Uterus (tissue), 4 donors: ENCODE results near the gene RPL10A. TPM values are rescaled to one million over a fixed set of nuclear protein-coding genes. Genes with fewer than 3 reads are reported as not detected.
A peak's percentile ranks its signal among the peaks of the same experiment; 100 is the strongest.

Experiments
- DNase-seq, 2 donors: peaks; one replicate each; pipeline ENCODE4 v3.0.0-alpha.2; 2019 to 2020
- H3K27ac ChIP-seq, 2 donors: fragments of 200-600 bp; sonication (generic); 1 replicate in 1 of 2; 2 replicates in 1 of 2; pipeline ENCODE4 v1.5.1; 2016 to 2018
- H3K27me3 ChIP-seq, 2 donors: fragments of 200-600 bp; sonication (generic); one replicate each; pipeline ENCODE4 v1.5.1; 2018 to 2019; ENCODE audit warnings: control low read depth in 1 of 2
- H3K36me3 ChIP-seq, 2 donors: fragments of 200-600 bp; sonication (generic); one replicate each; pipeline ENCODE4 v1.5.1; 2019; ENCODE audit warnings: control low read depth in 1 of 2
- H3K4me1 ChIP-seq, 2 donors: fragments of 200-600 bp; sonication (generic); one replicate each; pipeline ENCODE4 v1.5.1; 2018 to 2019; ENCODE audit warnings: control low read depth in 1 of 2
- H3K4me3 ChIP-seq, 2 donors: fragments of 200-600 bp; sonication (generic); 1 replicate in 1 of 2; 2 replicates in 1 of 2; pipeline ENCODE4 v1.5.1; 2018 to 2019; ENCODE audit warnings: mild to moderate bottlenecking in 1 of 2
- H3K9me3 ChIP-seq, 2 donors: fragments of 200-600 bp; sonication (generic); one replicate each; pipeline ENCODE4 v1.5.1; 2019; ENCODE audit warnings: control low read depth in 1 of 2
- POLR2A ChIP-seq, 2 donors: fragments of 450-650 bp; IDR thresholded peaks; one replicate each; pipeline ENCODE4 v1.6.1; 2016; ENCODE audit warnings: antibody characterized with exemption in 2 of 2, mild to moderate bottlenecking in 1 of 2, moderate library complexity in 1 of 2
- intact Hi-C: fragments of 100-400 bp; cut with DNase I; formaldehyde crosslinking; loops from one replicate; pipeline ENCODE4 v1.15.1; 2023; ENCODE audit warnings: low total_unique reads
- total RNA-seq, 4 donors: library from RNA; depleted of rRNA in 3 of 4; stranded (reverse); fragments of >200 nt in 3 of 4; gene quantifications; one replicate each; pipeline versions ENCODE4 v1.1.0 to v1.2.4, GENCODE V29; 2014 to 2023
- TF ChIP-seq, protein P1 (sequence below), 4 experiments: fragments of 200-600 bp in 2 of 4; fragments of 450-650 bp in 2 of 4; sonication (generic) in 2 of 4; IDR thresholded peaks; one replicate each; pipeline ENCODE4 v1.5.1; 2016 to 2019; ENCODE audit warnings: antibody characterized with exemption in 4 of 4, mild to moderate bottlenecking in 2 of 4, moderate library complexity in 1 of 4
- donor health status: DM: yes; HTN: yes; CAD: no.

RPL10A gene
- total RNA-seq, 4 donors from 2014 or later: 1,557 to 4,762 (median 2,904) TPM

GRCh38 chr6:35492258-35492973, 24.2 kb downstream of the RPL10A start:
- H3K36me3 ChIP-seq: no peaks in the 10 kb centered on the region
- intact Hi-C loops: no loop called here
- peak in 1 of 2 donors; percentile 51 for DNase-seq
- H3K4me1 ChIP-seq: peaks cover 3 to 42% of the 10 kb centered on the region in 2 donors
- no peak for TF ChIP-seq POLR2A (IDR thresholded peaks at IDR 0.05)
- TF ChIP-seq, protein P1, sequence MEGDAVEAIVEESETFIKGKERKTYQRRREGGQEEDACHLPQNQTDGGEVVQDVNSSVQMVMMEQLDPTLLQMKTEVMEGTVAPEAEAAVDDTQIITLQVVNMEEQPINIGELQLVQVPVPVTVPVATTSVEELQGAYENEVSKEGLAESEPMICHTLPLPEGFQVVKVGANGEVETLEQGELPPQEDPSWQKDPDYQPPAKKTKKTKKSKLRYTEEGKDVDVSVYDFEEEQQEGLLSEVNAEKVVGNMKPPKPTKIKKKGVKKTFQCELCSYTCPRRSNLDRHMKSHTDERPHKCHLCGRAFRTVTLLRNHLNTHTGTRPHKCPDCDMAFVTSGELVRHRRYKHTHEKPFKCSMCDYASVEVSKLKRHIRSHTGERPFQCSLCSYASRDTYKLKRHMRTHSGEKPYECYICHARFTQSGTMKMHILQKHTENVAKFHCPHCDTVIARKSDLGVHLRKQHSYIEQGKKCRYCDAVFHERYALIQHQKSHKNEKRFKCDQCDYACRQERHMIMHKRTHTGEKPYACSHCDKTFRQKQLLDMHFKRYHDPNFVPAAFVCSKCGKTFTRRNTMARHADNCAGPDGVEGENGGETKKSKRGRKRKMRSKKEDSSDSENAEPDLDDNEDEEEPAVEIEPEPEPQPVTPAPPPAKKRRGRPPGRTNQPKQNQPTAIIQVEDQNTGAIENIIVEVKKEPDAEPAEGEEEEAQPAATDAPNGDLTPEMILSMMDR (IDR thresholded peaks at IDR 0.05): no peak
- H3K27ac ChIP-seq: peak overlapping the region; percentile 98 to 100
- H3K27me3 ChIP-seq: no peaks in the 10 kb centered on the region
- no peaks in the 10 kb centered on the region for H3K9me3 ChIP-seq
- peak overlapping the region in 1 of 2 donors; percentile 4 for H3K4me3 ChIP-seq

DNA sequence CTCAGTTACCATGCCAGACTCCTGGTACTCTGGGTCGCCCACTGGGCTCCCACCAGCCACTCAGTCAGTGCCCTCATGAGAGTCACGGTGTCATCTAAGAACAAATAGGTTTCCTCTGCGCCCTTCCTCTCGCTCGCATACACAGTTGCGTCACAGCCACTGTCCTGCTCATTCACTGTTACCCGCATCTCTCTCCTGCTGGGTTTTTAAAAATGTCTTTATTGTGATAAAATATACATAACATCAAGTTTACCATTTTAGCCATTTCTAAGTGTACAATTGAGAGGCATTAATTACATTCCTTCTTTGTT, 24.7 kb downstream of the RPL10A start:
- Histone ChIP-seq H3K4me1 (peaks cover 0 to 37% of the 10 kb centered on the region in 2 donors), H3K27ac (peak overlapping the region; percentile 98 to 100), H3K4me3 (no peak overlapping the region), H3K36me3 (no peaks in the 10 kb centered on the region), H3K27me3 (no peaks in the 10 kb centered on the region), H3K9me3 (no peaks in the 10 kb centered on the region)
- TF ChIP-seq POLR2A (IDR thresholded peaks at IDR 0.05): no peak
- TF ChIP-seq, protein P1 (IDR thresholded peaks at IDR 0.05): no peak
- intact Hi-C loops: no loop called here
- DNase-seq: no peak

DNA sequence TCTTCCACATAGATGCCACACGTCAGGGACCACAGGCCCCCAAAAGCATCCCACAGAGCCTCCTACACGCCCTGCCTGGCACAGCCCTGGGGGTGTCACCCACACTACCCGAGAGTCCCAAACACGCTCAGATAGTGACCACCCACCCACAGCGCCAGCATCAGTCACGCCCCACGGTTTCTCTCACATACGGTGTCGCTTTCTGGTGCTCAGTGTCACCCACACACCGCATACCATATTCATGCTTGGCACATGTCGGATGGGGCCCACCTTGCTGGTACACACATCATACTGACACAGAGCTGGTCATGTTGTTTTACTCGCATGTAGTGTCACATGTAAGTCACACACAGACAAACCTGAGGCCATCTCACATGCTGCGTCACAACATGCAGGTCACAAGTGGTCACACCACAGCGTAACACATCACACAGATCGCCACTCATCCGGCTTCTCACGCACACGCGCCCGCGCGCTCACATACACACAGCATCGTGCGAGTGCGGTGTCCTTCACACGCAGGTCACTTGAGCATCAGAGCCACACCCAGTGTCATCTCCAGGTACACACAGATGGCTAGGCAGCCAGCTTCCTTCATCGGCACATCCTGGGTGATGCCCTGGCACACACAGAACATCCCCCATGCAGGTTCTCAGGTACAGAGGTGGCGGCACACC, 25.2 kb downstream of the RPL10A start:
- no peaks in the 10 kb centered on the region for H3K9me3 ChIP-seq
- TF ChIP-seq, protein P1 (IDR thresholded peaks at IDR 0.05): no peak
- no peak for TF ChIP-seq POLR2A (IDR thresholded peaks at IDR 0.05)
- DNase-seq: no peak
- H3K4me1 ChIP-seq: peaks cover 0 to 42% of the 10 kb centered on the region in 2 donors
- H3K27me3 ChIP-seq: no peaks in the 10 kb centered on the region
- no peaks in the 10 kb centered on the region for H3K36me3 ChIP-seq
- no peak overlapping the region for H3K4me3 ChIP-seq
- intact Hi-C loops: no loop called here
- peak overlapping the region; percentile 98 to 100 for H3K27ac ChIP-seq

DNA sequence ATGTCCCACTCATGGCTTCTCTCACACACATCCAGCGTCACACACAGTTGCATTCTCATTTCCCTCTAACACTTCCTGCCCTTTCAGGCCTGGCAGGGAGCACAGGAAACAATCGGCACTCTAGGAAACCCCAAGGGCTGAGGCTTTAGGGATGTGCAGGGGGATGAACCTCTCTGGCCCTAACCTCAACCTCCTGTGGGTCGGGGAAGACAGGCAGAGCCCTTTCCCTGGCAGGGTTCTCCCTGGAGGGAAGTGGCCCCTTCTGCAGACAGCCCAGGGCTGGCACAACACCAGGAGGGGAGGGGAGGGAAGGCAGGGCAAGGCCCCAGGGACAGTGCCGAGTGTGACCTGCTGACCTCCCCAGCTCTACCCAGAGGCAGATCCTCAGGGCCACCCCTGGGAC, 26.0 kb downstream of the RPL10A start:
- Histone ChIP-seq H3K36me3 (no peaks in the 10 kb centered on the region), H3K4me3 (peak overlapping the region; percentile 50 to 88), H3K27ac (peak overlapping the region; percentile 98 to 100), H3K27me3 (no peaks in the 10 kb centered on the region), H3K9me3 (no peaks in the 10 kb centered on the region), H3K4me1 (peaks cover 0 to 42% of the 10 kb centered on the region in 2 donors)
- peak in 1 of 2 donors; percentile 31 for DNase-seq
- TF ChIP-seq POLR2A (IDR thresholded peaks at IDR 0.05): no peak
- TF ChIP-seq, protein P1 (IDR thresholded peaks at IDR 0.05): no peak
- intact Hi-C loops: no loop called here
